Left renal pelvis (tissue), 4 donors: ENCODE data around the gene EFL1. TPM values are rescaled to one million over a fixed set of nuclear protein-coding genes. Genes with fewer than 3 reads are reported as not detected.
A peak's percentile ranks its signal among the peaks of the same experiment; 100 is the strongest.
"Not testable (repeated sequence)": the region's sequence is repeated elsewhere in the genome, so short reads cannot be mapped to it uniquely, and the experiment has no call there.

Experiments used
- DNase-seq, 4 donors: peaks; one replicate each; pipeline ENCODE4 v3.0.0-alpha.2; 2013; ENCODE audit warnings: low read depth in 4 of 4, low spot score in 3 of 4
- polyA plus RNA-seq, 4 donors: library from polyadenylated mRNA; unstranded; fragments of 120-200 nt; gene quantifications; one replicate each; pipeline ENCODE4 v1.2.1, GENCODE V29; 2013; ENCODE audit not compliant: insufficient read length in 4 of 4

Gene EFL1
- polyA plus RNA-seq, 4 donors, result 12.6 to 25.0 (median 21.6) TPM

GRCh38 chr15:82282386-82282785 is 19.9 kb upstream of the EFL1 start:
- not testable (repeated sequence) for DNase-seq

GRCh38 chr15:82281276-82281675 is 18.7 kb upstream of the EFL1 start:
- DNase-seq, result not testable (repeated sequence)

- DNase-seq, result no peak
Measured at GRCh38 chr15:82275410-82275809, 12.9 kb upstream of the EFL1 start.

- DNase-seq, result no peak
Measured at GRCh38 chr15:82272154-82272553, 9.6 kb upstream of the EFL1 start.

GRCh38 chr15:82268454-82268853 is 5.9 kb upstream of the EFL1 start:
- DNase-seq, result not testable (repeated sequence)

- not testable (repeated sequence) for DNase-seq
Measured at GRCh38 chr15:82267137-82267536, 4.6 kb upstream of the EFL1 start.

GRCh38 chr15:82263350-82263749 is 816 bp upstream of the EFL1 start:
- DNase-seq, result no peak

- DNase-seq, result peak in 3 of 4 donors; percentile 3 to 10 (median 4)
Measured at GRCh38 chr15:82261566-82262421, 740 bp downstream of the EFL1 start.

- DNase-seq, result not testable (repeated sequence)
Measured at GRCh38 chr15:82248261-82248660, 14.3 kb downstream of the EFL1 start.

- DNase-seq, result not testable (repeated sequence)
Measured at GRCh38 chr15:82245956-82246355, 16.6 kb downstream of the EFL1 start.

- DNase-seq, result not testable (repeated sequence)
Measured at GRCh38 chr15:82243644-82244043, 18.9 kb downstream of the EFL1 start.

- DNase-seq, result not testable (repeated sequence)
Measured at GRCh38 chr15:82241836-82242499, 20.6 kb downstream of the EFL1 start.

- DNase-seq, result no peak
Measured at GRCh38 chr15:82239685-82240391, 22.7 kb downstream of the EFL1 start.

- not testable (repeated sequence) for DNase-seq
Measured at GRCh38 chr15:82237944-82238534, 24.5 kb downstream of the EFL1 start.

GRCh38 chr15:82231842-82232241 is 30.7 kb downstream of the EFL1 start:
- no peak for DNase-seq

GRCh38 chr15:82231233-82231632 is 31.3 kb downstream of the EFL1 start:
- DNase-seq, result no peak

GRCh38 chr15:82228750-82229149 is 33.8 kb downstream of the EFL1 start:
- no peak for DNase-seq

GRCh38 chr15:82221535-82221934 is 41.0 kb downstream of the EFL1 start:
- DNase-seq, result not testable (repeated sequence)

GRCh38 chr15:82216092-82216491 is 46.4 kb downstream of the EFL1 start:
- not testable (repeated sequence) for DNase-seq

GRCh38 chr15:82212201-82212600 is 50.3 kb downstream of the EFL1 start:
- not testable (repeated sequence) for DNase-seq
